ENCODE data around the gene ITPR3. TPM values are rescaled to one million over a fixed set of nuclear protein-coding genes. Genes with fewer than 3 reads are reported as not detected.

Gene ITPR3
- total RNA-seq, 1 experiment from 2014 or later: 86.9 TPM

DNA sequence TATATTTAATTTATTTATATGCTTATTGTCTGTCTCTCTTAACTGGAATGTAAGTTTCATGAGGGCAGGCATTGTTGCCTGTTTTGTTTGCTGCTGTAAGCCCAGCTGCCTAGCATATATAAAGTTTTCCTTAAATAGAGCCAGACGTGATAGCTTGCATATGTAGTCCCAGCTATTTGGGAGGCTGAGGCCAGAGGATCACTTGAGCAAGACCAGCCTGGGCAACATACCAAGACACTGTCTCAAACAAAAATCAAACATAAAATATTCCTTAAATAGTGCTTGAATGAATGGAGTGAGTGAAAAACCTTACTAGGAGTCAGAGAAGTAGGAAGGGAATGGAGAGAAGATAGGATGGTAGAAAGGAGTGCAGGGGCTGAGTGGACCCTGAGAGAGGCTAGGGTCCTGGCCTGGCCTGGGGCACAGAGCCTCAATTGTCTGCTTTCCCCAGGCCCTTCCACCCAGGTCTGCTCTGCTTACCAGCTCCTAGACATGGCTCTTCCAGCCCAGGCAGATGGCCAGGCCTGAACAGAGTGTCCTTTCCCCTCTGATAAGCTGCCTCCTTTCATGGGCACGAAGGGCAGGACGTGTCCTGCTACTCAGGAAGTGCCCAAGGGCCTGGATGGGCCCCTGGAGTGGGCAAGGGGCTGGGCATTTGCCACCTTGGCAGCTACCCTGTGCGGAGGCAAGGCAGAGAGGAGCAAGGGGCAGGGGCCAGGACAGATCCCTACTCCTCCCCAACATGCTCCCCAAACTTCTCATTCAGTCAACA is 23.4 kb upstream of the ITPR3 start:
- H3K27me3 Mint-ChIP-seq (ENCODE audit: insufficient read depth, unreplicated experiment): no peaks in the 10 kb centered on the region
- TF ChIP-seq, protein P1, sequence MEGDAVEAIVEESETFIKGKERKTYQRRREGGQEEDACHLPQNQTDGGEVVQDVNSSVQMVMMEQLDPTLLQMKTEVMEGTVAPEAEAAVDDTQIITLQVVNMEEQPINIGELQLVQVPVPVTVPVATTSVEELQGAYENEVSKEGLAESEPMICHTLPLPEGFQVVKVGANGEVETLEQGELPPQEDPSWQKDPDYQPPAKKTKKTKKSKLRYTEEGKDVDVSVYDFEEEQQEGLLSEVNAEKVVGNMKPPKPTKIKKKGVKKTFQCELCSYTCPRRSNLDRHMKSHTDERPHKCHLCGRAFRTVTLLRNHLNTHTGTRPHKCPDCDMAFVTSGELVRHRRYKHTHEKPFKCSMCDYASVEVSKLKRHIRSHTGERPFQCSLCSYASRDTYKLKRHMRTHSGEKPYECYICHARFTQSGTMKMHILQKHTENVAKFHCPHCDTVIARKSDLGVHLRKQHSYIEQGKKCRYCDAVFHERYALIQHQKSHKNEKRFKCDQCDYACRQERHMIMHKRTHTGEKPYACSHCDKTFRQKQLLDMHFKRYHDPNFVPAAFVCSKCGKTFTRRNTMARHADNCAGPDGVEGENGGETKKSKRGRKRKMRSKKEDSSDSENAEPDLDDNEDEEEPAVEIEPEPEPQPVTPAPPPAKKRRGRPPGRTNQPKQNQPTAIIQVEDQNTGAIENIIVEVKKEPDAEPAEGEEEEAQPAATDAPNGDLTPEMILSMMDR (IDR thresholded peaks at IDR 0.05; ENCODE audit: unreplicated experiment): no peak
- POLR2A ChIA-PET: interaction anchor here (0.7 to 1.5 kb wide), 7 partner anchors 9 to 141 kb away, joined by 3 to 5 read pairs (median 3); no protein-coding TSS in a partner anchor

DNA sequence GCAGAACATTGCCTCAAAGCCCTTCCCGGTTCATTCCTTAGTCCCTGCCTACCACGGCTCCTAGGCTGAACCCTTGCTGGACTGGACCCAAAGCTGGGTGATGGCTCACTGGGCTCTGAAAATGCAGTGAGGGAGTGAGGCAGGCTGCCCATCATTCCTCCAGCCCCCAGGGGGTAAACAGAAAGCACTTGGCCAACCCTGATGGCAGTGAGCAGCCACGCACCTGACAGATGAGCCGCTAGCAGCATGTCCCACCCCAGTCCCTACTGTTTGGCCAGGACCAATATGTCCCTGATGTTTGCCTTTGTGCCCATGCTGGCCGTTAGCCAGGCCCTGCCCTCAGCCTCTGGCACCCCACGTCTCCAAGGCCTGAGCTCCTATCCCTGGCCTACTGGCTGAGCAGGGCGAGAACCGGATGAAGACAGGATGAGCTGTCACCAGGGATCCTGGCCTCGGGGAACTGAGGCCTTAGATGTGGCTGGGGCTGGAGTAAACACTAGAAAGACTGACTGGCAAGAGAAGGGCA is 21.6 kb upstream of the ITPR3 start:
- H3K27me3 Mint-ChIP-seq (ENCODE audit: insufficient read depth, unreplicated experiment): no peaks in the 10 kb centered on the region
- peak; percentile 84 for DNase-seq (ENCODE audit: unreplicated experiment)
- no peaks in the 10 kb centered on the region for H3K9me3 Mint-ChIP-seq (ENCODE audit: unreplicated experiment)
- no TSS peak for BruUV-seq (replicated peaks)
- H3K4me1 Mint-ChIP-seq (ENCODE audit: insufficient read depth, unreplicated experiment): peaks cover 17% of the 10 kb centered on the region
- H3K27ac Mint-ChIP-seq (ENCODE audit: low read depth, unreplicated experiment): peak overlapping the region; percentile 76
- ChIA-PET POLR2A (interaction anchor here (0.7 to 2.4 kb wide), 7 partner anchors 9 to 73 kb away, joined by 3 to 14 read pairs (median 3); partner anchors contain the start of gene ITPR3), CTCF (interaction anchor here (0.7 to 2.7 kb wide), 4 partner anchors 9 to 275 kb away, joined by 3 to 13 read pairs (median 3); no protein-coding TSS in a partner anchor)
- H3K4me3 Mint-ChIP-seq (ENCODE audit: unreplicated experiment): no peak overlapping the region
- no peaks in the 10 kb centered on the region for H3K36me3 Mint-ChIP-seq (ENCODE audit: insufficient read depth, unreplicated experiment)
- TF ChIP-seq, protein P1 (IDR thresholded peaks at IDR 0.05; ENCODE audit: unreplicated experiment): no peak
- intact Hi-C loops (cut with micrococcal nuclease): no loop called here

More for the DNA sequence above, 23.4 kb upstream of the ITPR3 start:
- CTCF ChIA-PET: interaction anchor here (0.5 to 2.7 kb wide), 7 partner anchors 8 to 556 kb away, joined by 3 to 13 read pairs (median 4); partner anchors contain the start of gene BAK1
- DNase-seq (ENCODE audit: unreplicated experiment): no peak
- no peaks in the 10 kb centered on the region for H3K9me3 Mint-ChIP-seq (ENCODE audit: unreplicated experiment)
- no peak overlapping the region for H3K4me3 Mint-ChIP-seq (ENCODE audit: unreplicated experiment)
- no TSS peak for BruUV-seq (replicated peaks)
- H3K36me3 Mint-ChIP-seq (ENCODE audit: insufficient read depth, unreplicated experiment): no peaks in the 10 kb centered on the region
- peaks cover 17% of the 10 kb centered on the region for H3K4me1 Mint-ChIP-seq (ENCODE audit: insufficient read depth, unreplicated experiment)
- no peak overlapping the region for H3K27ac Mint-ChIP-seq (ENCODE audit: low read depth, unreplicated experiment)
- intact Hi-C loops (cut with micrococcal nuclease): no loop called here

DNA sequence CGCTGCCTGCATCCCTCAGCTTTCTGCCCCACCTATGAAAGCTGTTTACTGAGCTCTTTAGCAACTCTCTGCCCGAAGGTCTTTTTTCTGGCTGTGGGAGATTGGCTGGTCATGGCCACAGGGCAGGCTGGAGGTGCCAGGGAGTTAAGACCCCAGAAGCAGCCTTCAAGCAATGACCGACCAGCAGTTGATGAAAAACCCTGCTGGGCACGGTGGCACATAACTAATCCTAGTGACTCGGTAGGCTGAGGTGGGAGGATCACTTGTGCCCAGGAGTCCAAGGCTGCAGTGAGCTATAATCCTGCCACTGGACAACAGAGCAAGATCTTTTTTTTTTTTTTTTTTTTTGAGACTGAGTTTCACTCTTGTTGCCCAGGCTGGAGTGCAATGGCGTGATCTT is 20.4 kb upstream of the ITPR3 start:
- no peak overlapping the region for H3K27ac Mint-ChIP-seq (ENCODE audit: low read depth, unreplicated experiment)
- TF ChIP-seq, protein P1 (IDR thresholded peaks at IDR 0.05; ENCODE audit: unreplicated experiment): no peak
- H3K36me3 Mint-ChIP-seq (ENCODE audit: insufficient read depth, unreplicated experiment): no peaks in the 10 kb centered on the region
- no peak for DNase-seq (ENCODE audit: unreplicated experiment)
- ChIA-PET POLR2A (interaction anchor here (1.2 to 2.4 kb wide), 2 partner anchors 10 to 19 kb away, joined by 4 to 14 read pairs; no protein-coding TSS in a partner anchor), CTCF (interaction anchor here (0.6 to 2.7 kb wide), 5 partner anchors 11 to 1951 kb away, joined by 3 to 13 read pairs (median 4); partner anchors contain the start of gene IP6K3)
- intact Hi-C loops (cut with micrococcal nuclease): no loop called here
- no peaks in the 10 kb centered on the region for H3K27me3 Mint-ChIP-seq (ENCODE audit: insufficient read depth, unreplicated experiment)
- H3K4me3 Mint-ChIP-seq (ENCODE audit: unreplicated experiment): no peak overlapping the region
- H3K9me3 Mint-ChIP-seq (ENCODE audit: unreplicated experiment): peaks cover 8% of the 10 kb centered on the region
- H3K4me1 Mint-ChIP-seq (ENCODE audit: insufficient read depth, unreplicated experiment): peaks cover 9% of the 10 kb centered on the region
- no TSS peak for BruUV-seq (replicated peaks)

DNA sequence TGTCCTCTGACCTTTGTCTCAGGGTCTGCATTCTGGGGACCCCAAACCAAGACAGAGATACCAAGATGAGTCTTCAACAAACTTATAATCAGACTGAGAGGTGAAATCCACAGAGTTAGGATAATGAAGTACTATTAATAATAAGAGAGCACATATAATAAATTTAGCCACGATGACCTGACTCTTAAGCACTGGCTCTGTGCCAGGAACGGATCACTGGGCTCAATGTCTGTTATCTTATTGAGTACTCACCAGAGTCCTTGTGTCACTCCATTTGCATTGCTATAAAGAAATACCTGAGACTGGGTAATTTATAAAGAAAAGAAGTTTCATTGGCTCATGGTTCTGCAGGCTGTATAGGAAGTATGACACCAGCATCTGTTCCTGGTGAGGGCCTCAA is 18.9 kb upstream of the ITPR3 start:
- Mint-ChIP-seq H3K4me1 (ENCODE audit: insufficient read depth, unreplicated experiment) (peaks cover 9% of the 10 kb centered on the region), H3K36me3 (ENCODE audit: insufficient read depth, unreplicated experiment) (no peaks in the 10 kb centered on the region), H3K4me3 (ENCODE audit: unreplicated experiment) (no peak overlapping the region), H3K27ac (ENCODE audit: low read depth, unreplicated experiment) (no peak overlapping the region), H3K9me3 (ENCODE audit: unreplicated experiment) (peaks cover 8% of the 10 kb centered on the region), H3K27me3 (ENCODE audit: insufficient read depth, unreplicated experiment) (no peaks in the 10 kb centered on the region)
- ChIA-PET POLR2A (no interaction called here), CTCF (interaction anchor here (0.6 to 1.9 kb wide), 3 partner anchors 12 to 243 kb away, joined by 3 to 5 read pairs (median 4); partner anchors contain the start of gene ITPR3)
- DNase-seq (ENCODE audit: unreplicated experiment): no peak
- intact Hi-C loops (cut with micrococcal nuclease): no loop called here
- TF ChIP-seq, protein P1 (IDR thresholded peaks at IDR 0.05; ENCODE audit: unreplicated experiment): no peak
- BruUV-seq (replicated peaks): no TSS peak

All from MCF 10A (cell line).